GM12801 (cell line): Measurements from ENCODE around the gene KMT5B.

ENCODE experiments used
- TF ChIP-seq, protein P1 (sequence below): IDR thresholded peaks from one replicate; pipeline ENCODE4 v1.5.1; 2011; ENCODE audit warnings: control low read depth; ENCODE audit not compliant: insufficient read length; ENCODE audit errors: extremely low read depth

Gene KMT5B

GRCh38 chr11:68229601-68230000 lies 16.5 kb upstream of the KMT5B start:
- TF ChIP-seq, protein P1, sequence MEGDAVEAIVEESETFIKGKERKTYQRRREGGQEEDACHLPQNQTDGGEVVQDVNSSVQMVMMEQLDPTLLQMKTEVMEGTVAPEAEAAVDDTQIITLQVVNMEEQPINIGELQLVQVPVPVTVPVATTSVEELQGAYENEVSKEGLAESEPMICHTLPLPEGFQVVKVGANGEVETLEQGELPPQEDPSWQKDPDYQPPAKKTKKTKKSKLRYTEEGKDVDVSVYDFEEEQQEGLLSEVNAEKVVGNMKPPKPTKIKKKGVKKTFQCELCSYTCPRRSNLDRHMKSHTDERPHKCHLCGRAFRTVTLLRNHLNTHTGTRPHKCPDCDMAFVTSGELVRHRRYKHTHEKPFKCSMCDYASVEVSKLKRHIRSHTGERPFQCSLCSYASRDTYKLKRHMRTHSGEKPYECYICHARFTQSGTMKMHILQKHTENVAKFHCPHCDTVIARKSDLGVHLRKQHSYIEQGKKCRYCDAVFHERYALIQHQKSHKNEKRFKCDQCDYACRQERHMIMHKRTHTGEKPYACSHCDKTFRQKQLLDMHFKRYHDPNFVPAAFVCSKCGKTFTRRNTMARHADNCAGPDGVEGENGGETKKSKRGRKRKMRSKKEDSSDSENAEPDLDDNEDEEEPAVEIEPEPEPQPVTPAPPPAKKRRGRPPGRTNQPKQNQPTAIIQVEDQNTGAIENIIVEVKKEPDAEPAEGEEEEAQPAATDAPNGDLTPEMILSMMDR, result no peak

DNA sequence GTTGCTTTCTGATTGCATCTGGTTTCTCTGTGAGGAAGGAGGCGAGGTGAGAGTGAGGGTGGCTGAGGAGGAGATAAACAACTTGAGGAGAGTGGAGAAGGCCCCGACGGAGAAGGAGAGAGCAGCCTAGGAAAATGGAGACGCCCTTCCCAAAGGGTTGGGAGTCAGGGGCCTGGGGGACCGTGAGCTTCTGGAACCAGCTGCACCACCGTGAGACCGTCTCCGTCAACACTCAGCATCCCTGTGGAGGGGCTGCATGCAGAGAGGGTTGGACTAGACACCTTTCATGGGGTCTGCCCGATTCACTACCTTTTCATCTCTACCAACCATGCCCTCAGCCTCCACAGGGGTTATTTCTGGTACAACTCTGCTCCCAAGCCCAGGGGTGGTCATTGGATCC lies 13.3 kb upstream of the KMT5B start:
- TF ChIP-seq, protein P1, result no peak

DNA sequence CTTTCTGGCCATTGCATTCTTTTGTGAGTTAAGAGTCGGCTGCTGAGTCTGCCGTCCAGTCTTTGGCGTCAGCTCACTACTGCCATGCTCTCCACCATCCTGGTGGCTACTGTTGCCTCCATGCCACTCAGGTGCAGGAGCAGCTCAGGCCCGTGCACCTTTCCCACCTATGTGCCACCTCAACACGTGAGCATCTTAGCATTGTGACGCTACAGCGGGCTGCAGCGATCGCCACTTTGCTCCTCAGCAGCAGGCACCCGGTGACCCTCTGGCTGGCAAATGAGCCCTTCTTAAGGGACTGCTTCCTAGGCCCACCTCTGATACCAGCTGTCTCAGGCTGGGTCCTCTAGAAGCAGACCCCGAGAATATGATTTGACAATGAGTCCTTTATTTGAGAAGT lies 11.5 kb upstream of the KMT5B start:
- TF ChIP-seq, protein P1, result no peak

DNA sequence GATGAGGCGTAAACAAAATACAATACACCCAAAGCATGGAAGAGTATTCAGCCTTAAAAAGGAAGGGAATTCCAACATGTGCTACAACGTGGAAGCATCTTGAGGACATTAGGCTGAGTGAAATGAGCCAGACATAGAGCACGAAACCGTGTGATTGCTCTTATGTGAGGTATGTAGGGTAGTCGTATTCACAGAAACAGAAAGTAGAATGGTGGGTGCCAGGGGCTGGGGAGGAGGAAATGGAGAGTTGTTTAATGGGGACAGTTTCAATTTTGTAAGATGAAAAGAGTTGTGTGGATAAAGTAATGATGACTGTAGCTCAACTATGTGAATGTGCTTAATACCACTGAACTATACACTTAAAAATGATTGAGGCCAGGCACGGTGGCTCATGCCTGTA lies 10.2 kb upstream of the KMT5B start:
- TF ChIP-seq, protein P1, result no peak

GRCh38 chr11:68221406-68221805 lies 8.3 kb upstream of the KMT5B start:
- TF ChIP-seq, protein P1, result no peak

DNA sequence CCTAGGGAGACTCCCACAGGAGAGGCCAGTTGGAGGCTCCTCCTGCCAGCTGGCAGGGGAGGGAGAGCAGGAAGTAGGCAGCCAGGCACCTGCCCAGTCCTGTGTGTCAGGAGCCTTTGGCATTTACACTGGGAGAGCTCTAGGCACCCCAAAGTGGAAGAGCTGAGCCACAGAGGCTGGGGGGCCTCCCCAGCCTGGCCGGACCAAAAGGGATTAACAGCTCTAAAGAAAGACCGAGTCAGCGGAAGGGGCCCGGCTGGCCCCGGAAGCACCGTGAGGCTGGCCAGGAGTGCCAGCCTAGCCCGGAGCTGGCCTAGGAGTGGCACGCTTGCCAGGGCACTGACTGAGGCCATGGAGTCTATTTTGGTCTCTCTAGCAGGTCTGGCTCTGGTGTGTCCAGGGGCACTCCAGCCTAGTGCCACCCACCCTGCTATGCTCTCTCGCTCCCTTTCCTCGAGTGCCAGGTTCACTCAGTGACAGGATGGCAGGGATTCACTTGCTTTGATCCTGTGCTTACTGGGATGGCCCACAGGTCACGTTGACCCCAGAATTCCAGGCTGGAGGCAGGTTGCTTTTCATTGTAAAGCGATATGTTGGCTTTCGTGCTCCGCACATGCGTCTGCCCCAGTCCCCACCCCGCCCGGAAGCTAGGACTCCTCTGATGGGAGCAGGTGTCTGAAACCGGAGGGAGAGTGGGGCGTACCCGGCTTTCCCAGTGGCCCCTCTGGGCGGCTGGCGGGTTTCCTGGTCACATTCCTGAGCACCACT lies 3.3 kb upstream of the KMT5B start:
- TF ChIP-seq, protein P1, result no peak

GRCh38 chr11:68215524-68216170 lies 2.6 kb upstream of the KMT5B start:
- TF ChIP-seq, protein P1, result no peak
